ENCODE results near the gene KRTAP4-4. TPM values are rescaled to one million over a fixed set of nuclear protein-coding genes. Genes with fewer than 3 reads are reported as not detected.
"Not testable (repeated sequence)": the region's sequence is repeated elsewhere in the genome, so short reads cannot be mapped to it uniquely, and the experiment has no call there.

Gene KRTAP4-4
- total RNA-seq, 2 experiments from 2014 or later = not detected

DNA sequence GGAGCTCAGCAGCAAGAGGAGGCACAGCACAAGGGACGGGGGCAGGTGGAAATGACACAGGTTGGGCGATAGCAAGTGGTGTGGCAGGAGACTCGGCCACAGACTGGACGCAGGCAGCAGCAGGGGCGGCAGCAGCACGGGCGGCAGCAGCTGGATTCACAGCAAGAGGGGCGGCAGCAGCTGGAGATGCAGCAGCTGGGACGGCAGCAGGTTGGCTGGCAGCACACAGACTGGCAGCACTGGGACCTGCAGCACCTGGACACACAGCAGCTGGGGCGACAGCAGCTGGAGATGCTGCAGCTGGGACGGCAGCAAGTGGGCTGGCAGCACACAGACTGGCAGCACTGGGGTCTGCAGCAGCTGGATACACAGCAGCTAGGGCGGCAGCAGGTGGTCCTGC, 20.7 kb downstream of the KRTAP4-4 start:
- H3K27me3 Mint-ChIP-seq, H3K4me1 Mint-ChIP-seq, DNase-seq, H3K4me3 Mint-ChIP-seq, H3K36me3 Mint-ChIP-seq, ATAC-seq, CTCF ChIA-PET, H3K27ac Mint-ChIP-seq: not testable (repeated sequence)
- peaks cover 19% of the 10 kb centered on the region for H3K9me3 Mint-ChIP-seq (ENCODE audit: low read depth)

DNA sequence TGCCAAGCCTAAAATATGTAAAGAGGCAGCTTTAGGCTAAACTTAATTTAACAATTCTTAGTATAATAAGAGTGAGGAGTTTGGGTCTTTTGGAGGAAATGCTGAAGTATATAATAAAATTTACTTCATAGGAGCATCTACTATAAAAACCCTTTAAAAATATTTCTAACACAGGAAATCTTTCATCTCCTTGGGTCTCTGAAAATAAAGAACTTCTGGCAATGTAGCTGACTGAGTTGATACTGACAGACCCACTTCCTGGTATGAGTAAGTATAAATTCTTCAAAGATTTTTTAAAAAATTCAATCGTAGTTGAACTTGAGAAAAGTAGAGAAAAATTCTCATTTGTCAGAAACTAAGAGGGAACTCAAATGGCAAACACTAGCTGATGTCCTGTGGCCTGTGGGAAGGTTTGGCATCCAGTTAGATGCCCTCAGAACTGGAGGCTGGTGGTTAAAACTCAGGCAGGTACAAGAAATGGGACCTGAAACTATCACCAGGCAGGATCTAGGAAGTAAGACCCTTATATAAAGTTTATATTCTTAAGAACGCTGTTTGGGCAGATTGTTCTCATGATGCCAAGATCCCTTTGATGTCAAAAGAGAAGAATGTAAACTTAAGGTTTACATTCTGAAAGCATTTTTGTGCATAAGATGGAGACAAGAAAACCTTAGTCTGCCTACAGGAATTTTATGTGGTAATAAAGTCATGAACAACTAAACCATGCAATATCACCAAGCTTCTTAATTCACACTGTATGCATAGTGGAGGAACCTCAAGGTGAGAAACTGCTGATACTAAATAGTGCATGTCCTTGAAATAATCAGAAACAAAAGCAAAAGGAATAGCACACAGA, 26.4 kb downstream of the KRTAP4-4 start:
- CTCF ChIA-PET = no interaction called here
- no peaks in the 10 kb centered on the region for H3K36me3 Mint-ChIP-seq
- H3K27ac Mint-ChIP-seq = no peak overlapping the region
- DNase-seq (no peak), ATAC-seq (no peak)
- H3K4me1 Mint-ChIP-seq = no peaks in the 10 kb centered on the region
- no peak overlapping the region for H3K4me3 Mint-ChIP-seq
- H3K27me3 Mint-ChIP-seq = peaks cover 9% of the 10 kb centered on the region
- H3K9me3 Mint-ChIP-seq (ENCODE audit: low read depth) = peaks cover 3% of the 10 kb centered on the region

DNA sequence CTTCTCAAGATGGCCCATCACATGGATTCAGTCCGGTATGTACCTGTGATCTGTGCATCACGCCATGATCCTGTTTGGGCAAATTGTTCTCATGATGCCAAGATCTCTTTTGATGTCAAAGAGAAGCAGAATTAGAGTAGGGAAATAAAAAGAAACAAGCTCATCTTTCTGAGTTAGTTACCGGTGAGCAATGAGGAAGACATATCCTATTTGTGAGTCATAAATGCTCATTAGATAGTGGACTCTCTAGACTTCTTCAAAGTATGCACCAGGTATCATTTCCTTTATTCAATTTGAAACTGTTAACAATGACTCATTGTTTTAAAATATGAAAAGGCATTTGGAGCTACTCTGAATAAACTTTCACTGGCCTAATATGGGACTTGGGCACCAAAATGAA, 28.6 kb downstream of the KRTAP4-4 start:
- Mint-ChIP-seq H3K4me1 (no peaks in the 10 kb centered on the region), H3K4me3 (no peak overlapping the region), H3K27ac (no peak overlapping the region), H3K9me3 (ENCODE audit: low read depth) (no peaks in the 10 kb centered on the region), H3K36me3 (no peaks in the 10 kb centered on the region), H3K27me3 (peaks cover 11% of the 10 kb centered on the region)
- CTCF ChIA-PET = no interaction called here
- ATAC-seq (no peak), DNase-seq (no peak)

DNA sequence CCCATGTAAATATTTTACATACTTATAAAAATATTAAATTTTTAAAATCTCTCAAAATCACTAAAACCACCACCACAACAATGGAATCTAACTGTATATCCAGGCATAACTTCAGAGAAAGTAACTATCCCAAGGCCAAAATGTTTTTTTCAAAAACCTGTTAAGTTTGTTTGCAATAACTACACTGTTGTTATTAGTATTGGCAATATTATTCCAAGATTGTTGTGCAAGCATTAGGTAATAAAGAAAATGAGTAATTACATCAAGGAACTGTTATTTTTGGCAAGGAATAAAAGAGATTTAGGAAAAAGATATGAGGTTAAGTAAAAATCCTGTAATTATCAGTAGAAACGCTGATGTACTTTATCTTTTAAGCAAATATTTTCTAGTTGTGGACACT, 33.2 kb downstream of the KRTAP4-4 start:
- Mint-ChIP-seq H3K9me3 (ENCODE audit: low read depth) (peaks cover 2% of the 10 kb centered on the region), H3K36me3 (no peaks in the 10 kb centered on the region), H3K4me3 (no peak overlapping the region), H3K27ac (no peak overlapping the region), H3K4me1 (peaks cover 5% of the 10 kb centered on the region), H3K27me3 (peaks cover 15% of the 10 kb centered on the region)
- DNase-seq (no peak), ATAC-seq (no peak)
- CTCF ChIA-PET = no interaction called here

DNA sequence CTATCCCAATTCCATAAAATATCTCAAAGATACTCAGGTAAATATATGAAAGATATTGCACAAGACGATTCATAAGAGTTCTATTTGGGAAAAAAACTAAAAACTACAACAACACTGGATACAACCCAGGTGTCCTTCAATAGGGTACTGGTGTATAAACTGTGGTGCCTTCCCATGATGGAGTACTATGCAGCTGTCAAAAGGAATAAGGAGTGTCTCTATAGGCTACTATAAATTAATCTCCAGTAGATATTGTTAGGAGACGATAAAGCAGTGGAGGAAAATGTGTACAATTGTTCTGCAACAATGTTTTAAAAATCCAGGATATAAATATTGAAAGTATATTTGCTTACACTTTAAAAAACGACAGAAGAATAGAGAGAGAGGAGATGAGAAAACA, 34.1 kb downstream of the KRTAP4-4 start:
- ATAC-seq (no peak), DNase-seq (no peak)
- no peak overlapping the region for H3K27ac Mint-ChIP-seq
- peaks cover 2% of the 10 kb centered on the region for H3K9me3 Mint-ChIP-seq (ENCODE audit: low read depth)
- H3K36me3 Mint-ChIP-seq = no peaks in the 10 kb centered on the region
- no peak overlapping the region for H3K4me3 Mint-ChIP-seq
- H3K4me1 Mint-ChIP-seq = peaks cover 5% of the 10 kb centered on the region
- CTCF ChIA-PET = no interaction called here
- H3K27me3 Mint-ChIP-seq = peaks cover 18% of the 10 kb centered on the region

DNA sequence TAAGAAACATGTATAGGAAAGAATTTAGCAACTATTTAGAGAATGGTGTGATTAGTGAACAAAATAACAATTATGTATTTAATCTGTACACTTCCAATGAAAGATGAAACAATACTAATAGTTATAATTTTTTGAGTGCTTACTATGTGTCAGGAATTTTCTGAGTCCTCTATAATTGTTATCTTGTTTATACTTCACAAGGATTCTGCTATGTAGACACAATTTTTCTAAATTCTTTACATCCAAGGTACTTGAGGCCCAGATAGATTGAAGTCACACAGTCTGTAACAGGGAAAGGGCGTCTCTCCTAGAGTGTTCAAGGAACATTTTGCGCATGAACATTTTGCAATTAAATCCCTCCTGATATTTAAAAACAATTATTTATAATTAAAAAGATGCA, 35.5 kb downstream of the KRTAP4-4 start:
- H3K36me3 Mint-ChIP-seq = no peaks in the 10 kb centered on the region
- H3K4me1 Mint-ChIP-seq = peaks cover 10% of the 10 kb centered on the region
- peaks cover 2% of the 10 kb centered on the region for H3K9me3 Mint-ChIP-seq (ENCODE audit: low read depth)
- DNase-seq (no peak), ATAC-seq (no peak)
- H3K4me3 Mint-ChIP-seq = no peak overlapping the region
- CTCF ChIA-PET = no interaction called here
- no peak overlapping the region for H3K27ac Mint-ChIP-seq
- H3K27me3 Mint-ChIP-seq = peaks cover 18% of the 10 kb centered on the region

DNA sequence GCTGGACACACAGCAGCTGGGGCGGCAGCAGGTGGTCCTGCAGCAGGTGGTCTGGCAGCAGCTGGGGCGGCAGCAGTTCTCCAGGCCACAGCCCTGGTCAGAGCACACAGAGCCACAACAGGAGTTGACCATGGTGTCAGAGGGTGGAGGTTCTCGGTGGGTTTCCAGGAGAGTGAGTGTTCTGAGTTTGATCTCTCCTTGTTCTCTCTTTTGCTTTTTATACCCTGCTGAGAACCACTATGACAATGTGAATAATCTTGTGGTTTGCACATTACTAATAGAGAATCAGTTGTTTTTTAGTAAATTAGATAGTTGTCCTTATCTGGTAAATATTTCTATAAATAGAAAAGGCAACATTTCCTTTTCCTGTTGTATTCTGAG, 36.6 kb downstream of the KRTAP4-4 start, which contains the start of gene KRTAP4-12:
KRTAP4-12 (minus strand) TSS at position 192 of the 381 bp plus-strand sequence; CDS start at position 132, 60 bp downstream.
- CTCF ChIA-PET; ATAC-seq; H3K27ac Mint-ChIP-seq; H3K36me3 Mint-ChIP-seq; H3K4me3 Mint-ChIP-seq; H3K9me3 Mint-ChIP-seq (ENCODE audit: low read depth); DNase-seq: not testable (repeated sequence)
- Mint-ChIP-seq H3K4me1 (peaks cover 11% of the 10 kb centered on the region), H3K27me3 (peaks cover 15% of the 10 kb centered on the region)

DNA sequence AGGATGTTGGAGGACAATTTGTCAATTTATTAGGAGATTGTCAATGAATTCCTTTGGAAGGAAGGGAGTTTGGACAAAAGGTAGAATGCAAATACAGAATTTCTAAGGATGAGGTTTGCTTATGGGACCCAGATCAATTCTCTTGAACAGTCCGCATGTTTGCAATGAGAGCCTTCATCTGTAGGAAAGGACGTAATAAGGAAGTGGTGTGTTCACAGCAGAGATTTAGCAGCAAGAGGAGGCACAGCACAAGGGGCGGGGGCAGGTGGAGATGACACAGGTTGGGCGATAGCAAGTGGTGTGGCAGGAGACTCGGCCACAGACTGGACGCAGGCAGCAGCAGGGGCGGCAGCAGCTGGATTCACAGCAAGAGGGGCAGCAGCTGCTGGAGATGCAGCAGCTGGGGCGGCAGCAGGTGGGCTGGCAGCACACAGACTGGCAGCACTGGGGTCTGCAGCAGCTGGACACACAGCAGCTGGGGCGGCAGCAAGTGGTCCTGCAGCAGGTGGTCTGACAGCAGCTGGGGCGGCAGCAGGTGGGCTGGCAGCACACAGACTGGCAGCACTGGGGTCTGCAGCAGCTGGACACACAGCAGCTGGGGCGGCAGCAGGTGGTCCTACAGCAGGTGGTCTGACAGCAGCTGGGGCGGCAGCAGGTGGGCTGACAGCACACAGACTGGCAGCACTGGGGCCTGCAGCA, 37.1 kb downstream of the KRTAP4-4 start:
- H3K36me3 Mint-ChIP-seq; H3K4me3 Mint-ChIP-seq; DNase-seq; H3K9me3 Mint-ChIP-seq (ENCODE audit: low read depth); CTCF ChIA-PET; H3K27ac Mint-ChIP-seq; ATAC-seq: not testable (repeated sequence)
- H3K27me3 Mint-ChIP-seq = peaks cover 15% of the 10 kb centered on the region
- peaks cover 11% of the 10 kb centered on the region for H3K4me1 Mint-ChIP-seq

DNA sequence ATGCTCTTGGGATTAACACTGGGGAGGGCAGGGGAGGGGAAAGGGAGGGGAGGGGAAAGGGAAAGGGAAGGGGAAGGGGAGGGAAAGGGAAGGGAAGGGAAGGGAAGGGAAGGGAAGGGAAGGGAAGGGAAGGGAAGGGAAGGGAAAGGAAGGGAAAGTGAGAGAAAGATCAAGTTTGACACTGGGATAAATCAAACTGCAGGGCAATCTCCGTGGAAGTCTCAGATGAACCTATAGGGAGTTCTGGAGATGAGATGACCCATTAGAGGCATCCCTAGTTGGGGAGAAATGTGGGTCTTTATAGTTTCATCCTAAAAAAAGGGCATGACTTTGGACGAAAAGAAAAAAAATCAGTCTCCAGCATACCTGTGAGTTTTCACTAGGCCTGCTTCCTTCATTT, 38.8 kb downstream of the KRTAP4-4 start:
- Mint-ChIP-seq H3K27ac (no peak overlapping the region), H3K4me3 (no peak overlapping the region), H3K4me1 (peaks cover 11% of the 10 kb centered on the region), H3K9me3 (ENCODE audit: low read depth) (peaks cover 2% of the 10 kb centered on the region), H3K27me3 (peaks cover 18% of the 10 kb centered on the region), H3K36me3 (no peaks in the 10 kb centered on the region)
- CTCF ChIA-PET = no interaction called here
- no peak for ATAC-seq
- no peak for DNase-seq

DNA sequence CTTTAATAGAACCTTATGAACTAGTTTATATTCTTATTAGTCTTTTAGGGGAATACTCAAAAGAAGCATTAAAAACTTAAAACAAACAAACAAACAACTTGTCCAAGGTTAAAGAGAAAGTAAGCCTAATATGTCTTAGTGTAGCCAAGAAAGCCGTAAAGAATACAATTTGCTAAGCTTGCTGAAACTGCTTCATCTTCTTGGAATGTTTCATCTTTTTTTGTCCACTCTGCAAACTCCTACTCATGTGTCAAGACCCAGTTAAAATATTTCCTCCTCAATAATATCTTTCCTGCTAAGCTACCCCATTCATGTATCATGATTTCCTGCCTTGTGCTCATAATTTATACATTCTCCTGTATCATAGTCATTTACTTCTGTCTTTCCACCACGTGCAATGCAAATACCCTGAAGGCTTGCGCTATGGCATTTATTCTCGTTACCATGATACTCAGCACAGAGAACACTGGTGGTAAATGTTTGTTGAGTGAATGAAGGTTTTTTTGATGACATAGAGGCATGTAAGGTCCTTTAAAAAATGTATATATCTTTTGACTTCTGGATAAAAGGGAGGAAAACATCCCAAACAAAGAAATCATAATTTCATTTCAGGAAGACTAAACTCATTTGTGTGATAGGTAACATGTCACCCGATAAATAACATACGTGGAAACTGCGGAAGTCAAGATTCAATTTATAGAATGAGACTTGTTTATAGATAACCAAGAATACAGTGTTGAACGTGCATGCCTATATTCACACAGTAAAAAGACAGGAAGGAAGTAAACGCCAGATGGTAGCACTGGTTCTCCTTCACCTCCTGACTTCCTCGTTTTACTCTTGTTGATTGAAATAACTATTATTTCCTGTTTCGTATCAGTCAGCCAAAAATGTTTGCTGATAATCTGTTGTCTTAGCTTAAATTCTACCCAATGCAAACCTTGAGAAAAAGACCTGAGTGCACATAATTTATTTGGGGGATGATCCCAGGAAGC, 40.6 kb downstream of the KRTAP4-4 start:
- ATAC-seq; H3K4me1 Mint-ChIP-seq; DNase-seq; H3K9me3 Mint-ChIP-seq (ENCODE audit: low read depth); H3K36me3 Mint-ChIP-seq; H3K27ac Mint-ChIP-seq; H3K4me3 Mint-ChIP-seq; CTCF ChIA-PET: not testable (repeated sequence)
- H3K27me3 Mint-ChIP-seq = peaks cover 21% of the 10 kb centered on the region

DNA sequence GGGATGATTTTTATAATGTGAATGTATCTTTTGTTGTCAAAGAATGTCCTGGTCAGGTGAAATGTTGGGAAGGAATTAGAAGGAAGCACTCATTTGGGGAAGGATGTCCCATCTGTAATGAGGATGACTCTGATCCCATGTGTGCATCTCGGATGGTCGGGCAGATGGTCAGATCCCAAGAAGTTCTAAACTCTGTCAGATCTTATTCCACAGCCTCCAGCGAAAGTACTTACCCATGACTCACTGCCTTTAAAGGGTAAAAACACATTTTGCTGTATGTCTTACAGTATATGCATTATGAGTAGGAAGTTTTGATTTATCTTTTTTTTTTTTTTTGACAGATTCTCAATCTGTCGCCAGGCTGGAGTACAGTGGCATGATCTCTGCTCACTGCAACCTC, 41.8 kb downstream of the KRTAP4-4 start:
- H3K27me3 Mint-ChIP-seq = peaks cover 21% of the 10 kb centered on the region

DNA sequence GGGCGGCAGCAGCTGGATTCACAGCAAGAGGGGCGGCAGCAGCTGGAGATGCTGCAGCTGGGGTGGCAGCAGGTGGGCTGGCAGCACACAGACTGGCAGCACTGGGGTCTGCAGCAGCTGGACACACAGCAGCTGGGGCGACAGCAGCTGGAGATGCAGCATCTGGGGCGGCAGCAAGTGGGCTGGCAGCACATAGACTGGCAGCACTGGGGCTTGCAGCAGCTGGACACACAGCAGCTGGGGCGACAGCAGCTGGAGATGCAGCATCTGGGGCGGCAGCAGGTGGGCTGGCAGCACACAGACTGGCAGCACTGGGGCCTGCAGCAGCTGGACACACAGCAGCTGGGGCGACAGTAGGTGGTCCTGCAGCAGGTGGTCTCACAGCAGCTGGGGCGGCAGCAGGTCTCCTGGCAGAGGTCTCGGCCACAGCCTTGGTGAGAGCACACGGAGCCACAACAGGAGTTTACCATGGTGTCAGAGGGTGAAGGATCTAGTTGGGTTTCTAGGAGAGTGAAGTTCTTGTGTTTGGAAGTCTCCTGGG, 42.6 kb downstream of the KRTAP4-4 start, which contains the start of gene KRTAP4-11:
KRTAP4-11 (minus strand) TSS at position 528 of the 541 bp plus-strand sequence; CDS start at position 470, 58 bp downstream.
- H3K4me3 Mint-ChIP-seq; ATAC-seq; H3K27ac Mint-ChIP-seq; H3K4me1 Mint-ChIP-seq; CTCF ChIA-PET; DNase-seq; H3K36me3 Mint-ChIP-seq; H3K9me3 Mint-ChIP-seq (ENCODE audit: low read depth): not testable (repeated sequence)
- peaks cover 16% of the 10 kb centered on the region for H3K27me3 Mint-ChIP-seq

More for the DNA sequence above, 41.8 kb downstream of the KRTAP4-4 start:
- CTCF ChIA-PET = no interaction called here
- H3K4me1 Mint-ChIP-seq = peaks cover 7% of the 10 kb centered on the region
- no peak overlapping the region for H3K4me3 Mint-ChIP-seq
- DNase-seq (no peak), ATAC-seq (no peak)
- no peaks in the 10 kb centered on the region for H3K36me3 Mint-ChIP-seq
- H3K9me3 Mint-ChIP-seq (ENCODE audit: low read depth) = no peaks in the 10 kb centered on the region
- H3K27ac Mint-ChIP-seq = no peak overlapping the region

DNA sequence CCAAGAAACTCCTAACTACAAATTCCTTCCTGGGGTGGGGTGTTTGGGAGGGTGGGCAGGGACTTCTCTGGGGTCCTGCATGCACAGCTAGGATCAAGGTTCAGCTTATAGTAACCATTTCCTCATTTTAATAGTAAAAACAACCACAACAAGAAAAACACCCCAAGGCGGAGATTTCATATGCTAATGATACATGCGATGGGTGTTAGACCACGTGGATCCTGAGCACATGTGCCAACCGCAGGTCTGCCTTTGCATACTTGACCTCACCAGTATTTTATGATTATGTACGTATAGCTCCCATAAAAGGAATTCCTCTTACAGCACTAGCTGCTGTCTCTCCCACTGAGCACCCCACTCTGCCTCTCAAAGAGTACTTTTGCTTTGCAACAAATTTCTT, 44.3 kb downstream of the KRTAP4-4 start:
- CTCF ChIA-PET = no interaction called here
- DNase-seq = no peak

More for the DNA sequence above, 44.3 kb downstream of the KRTAP4-4 start:
- Mint-ChIP-seq H3K4me1 (peaks cover 6% of the 10 kb centered on the region), H3K27ac (no peak overlapping the region), H3K27me3 (peaks cover 12% of the 10 kb centered on the region), H3K9me3 (ENCODE audit: low read depth) (peaks cover under 1% of the 10 kb centered on the region), H3K36me3 (peaks cover under 1% of the 10 kb centered on the region), H3K4me3 (no peak overlapping the region)
- no peak for ATAC-seq

Data from activated CD8-positive, alpha-beta memory T cell treated with anti-CD3 and anti-CD28 coated beads, Interleukin-2, amount 10 ng/mL, durations not matched to agents 7 days and 5 days (primary cell).